H9 (cell line): ENCODE results near the gene CLEC2L. TPM values are rescaled to one million over a fixed set of nuclear protein-coding genes. Genes with fewer than 3 reads are reported as not detected.

Source experiments
- DNase-seq: peaks from one replicate; pipeline ENCODE4 v3.0.0-alpha.2; 2017
- H2AFZ ChIP-seq: one replicate; pipeline ENCODE4 v1.6.1; 2013; ENCODE audit warnings: mild to moderate bottlenecking, low read length, control low read depth, moderate library complexity
- H2AK5ac ChIP-seq: 2 replicates; pipeline ENCODE4 v1.6.1; 2013; ENCODE audit warnings: low read length, control low read depth, mixed read lengths; ENCODE audit not compliant: insufficient read length
- H2BK120ac ChIP-seq: one replicate; pipeline ENCODE4 v1.6.1; 2013; ENCODE audit warnings: low read depth, mild to moderate bottlenecking, low read length, control low read depth, inconsistent platforms; ENCODE audit not compliant: poor library complexity, severe bottlenecking
- H2BK12ac ChIP-seq: 2 replicates; pipeline ENCODE4 v1.6.1; 2013; ENCODE audit warnings: low read length, control low read depth, mixed read lengths, low read depth; ENCODE audit not compliant: insufficient read length
- H2BK15ac ChIP-seq: 2 replicates; pipeline ENCODE4 v1.6.1; 2013; ENCODE audit warnings: low read depth, low read length, control low read depth
- H2BK20ac ChIP-seq: one replicate; pipeline ENCODE4 v1.6.1; 2013; ENCODE audit warnings: low read depth, mild to moderate bottlenecking, low read length, control low read depth, inconsistent platforms; ENCODE audit not compliant: poor library complexity, severe bottlenecking
- H2BK5ac ChIP-seq: 2 replicates; pipeline ENCODE4 v1.6.1; 2013; ENCODE audit warnings: low read length, control low read depth, mixed read lengths; ENCODE audit not compliant: insufficient read length
- H3K14ac ChIP-seq: 2 replicates; pipeline ENCODE4 v1.6.1; 2013; ENCODE audit warnings: low read length, control low read depth; ENCODE audit not compliant: insufficient read depth
- H3K18ac ChIP-seq: 2 replicates; pipeline ENCODE4 v1.6.1; 2013; ENCODE audit warnings: low read depth, mild to moderate bottlenecking, mixed read lengths, low read length, control low read depth; ENCODE audit not compliant: insufficient read length
- H3K23ac ChIP-seq: 2 replicates; pipeline ENCODE4 v1.6.1; 2013; ENCODE audit warnings: low read length, control low read depth, mixed read lengths, low read depth; ENCODE audit not compliant: insufficient read length
- H3K23me2 ChIP-seq: 2 replicates; pipeline ENCODE4 v1.6.1; 2013; ENCODE audit warnings: low read depth, mild to moderate bottlenecking, mixed read lengths, low read length, control low read depth; ENCODE audit not compliant: insufficient read length, poor library complexity, severe bottlenecking
- H3K27ac ChIP-seq: 2 replicates; pipeline ENCODE4 v1.5.1; 2013; ENCODE audit warnings: low read length, control low read depth, mixed read lengths, low read depth; ENCODE audit not compliant: insufficient read length
- H3K27me3 ChIP-seq: 2 replicates; pipeline ENCODE4 v1.6.1; 2013; ENCODE audit warnings: low read length, control low read depth, inconsistent platforms; ENCODE audit not compliant: insufficient read depth
- H3K4ac ChIP-seq: 2 replicates; pipeline ENCODE4 v1.6.1; 2013; ENCODE audit warnings: low read depth, mild to moderate bottlenecking, control low read depth, inconsistent platforms, low read length, moderate library complexity
- H3K4me1 ChIP-seq: 2 replicates; pipeline ENCODE4 v1.6.1; 2013; ENCODE audit warnings: low read length, control low read depth, inconsistent platforms; ENCODE audit not compliant: insufficient read depth
- H3K4me2 ChIP-seq: 2 replicates; pipeline ENCODE4 v1.6.1; 2013; ENCODE audit warnings: low read length, control low read depth, mixed read lengths; ENCODE audit not compliant: insufficient read length, insufficient read depth
- H3K56ac ChIP-seq: 2 replicates; pipeline ENCODE4 v1.6.1; 2013; ENCODE audit warnings: low read depth, mild to moderate bottlenecking, mixed read lengths, low read length, control low read depth; ENCODE audit not compliant: insufficient read length
- H3K79me1 ChIP-seq: 2 replicates; pipeline ENCODE4 v1.6.1; 2013; ENCODE audit warnings: low read depth, mild to moderate bottlenecking, moderate library complexity, low read length, control low read depth, inconsistent platforms; ENCODE audit not compliant: insufficient read depth, poor library complexity, severe bottlenecking
- H3K79me2 ChIP-seq: 2 replicates; pipeline ENCODE4 v1.6.1; 2013; ENCODE audit warnings: low read length, control low read depth, inconsistent platforms; ENCODE audit not compliant: insufficient read depth
- H3K9ac ChIP-seq: 2 replicates; pipeline ENCODE4 v1.6.1; 2013; ENCODE audit warnings: low read length, control low read depth, mixed read lengths; ENCODE audit not compliant: insufficient read length; ENCODE audit errors: extremely low read depth
- H3K9me3 ChIP-seq: one replicate; pipeline ENCODE4 v1.6.1; 2013; ENCODE audit warnings: low read depth, low read length, inconsistent platforms; ENCODE audit not compliant: control insufficient read depth
- H3T11ph ChIP-seq: one replicate; pipeline ENCODE4 v1.6.1; 2013; ENCODE audit warnings: mild to moderate bottlenecking, low read length, control low read depth, inconsistent platforms
- H4K20me1 ChIP-seq: one replicate; pipeline ENCODE4 v1.6.1; 2013; ENCODE audit not compliant: control insufficient read depth, insufficient read length, insufficient read depth
- H4K5ac ChIP-seq: 2 replicates; pipeline ENCODE4 v1.6.1; 2013; ENCODE audit warnings: low read depth, mild to moderate bottlenecking, mixed read lengths, low read length, control low read depth; ENCODE audit not compliant: insufficient read length
- H4K8ac ChIP-seq: replicated peaks from 2 replicates; pipeline ENCODE4 v1.6.1; 2013; ENCODE audit warnings: low read length, control low read depth, mixed read lengths, low read depth; ENCODE audit not compliant: insufficient read length
- H4K91ac ChIP-seq: 2 replicates; pipeline ENCODE4 v1.6.1; 2013; ENCODE audit warnings: low read depth, mild to moderate bottlenecking, moderate library complexity, mixed read lengths, low read length, control low read depth; ENCODE audit not compliant: insufficient read length
- H3K27ac Mint-ChIP-seq, 3 experiments: 2 replicates in 2 of 3; 3 replicates in 1 of 3; pipeline ENCODE4 v1.8.0; 2020 to 2021; ENCODE audit warnings: mixed read lengths in 3 of 3, mild to moderate bottlenecking in 1 of 3, moderate library complexity in 1 of 3
- H3K27me3 Mint-ChIP-seq: 2 replicates; pipeline ENCODE4 v1.8.0; 2021; ENCODE audit warnings: low read depth, mild to moderate bottlenecking, moderate library complexity, mixed read lengths
- H3K36me3 Mint-ChIP-seq, 3 experiments: 2 replicates in 2 of 3; 3 replicates in 1 of 3; pipeline ENCODE4 v1.8.0; 2020 to 2021; ENCODE audit warnings: low read depth in 3 of 3, mixed read lengths in 3 of 3; ENCODE audit not compliant: insufficient read depth in 1 of 3
- H3K4me1 Mint-ChIP-seq, 2 experiments: 2 replicates each; pipeline ENCODE4 v1.8.0; 2020; ENCODE audit warnings: mixed read lengths in 2 of 2
- H3K4me3 Mint-ChIP-seq, 2 experiments: 2 replicates in 1 of 2; 3 replicates in 1 of 2; pipeline ENCODE4 v1.8.0; 2020 to 2021; ENCODE audit warnings: mild to moderate bottlenecking in 2 of 2, mixed read lengths in 2 of 2, moderate library complexity in 1 of 2
- H3K9me3 Mint-ChIP-seq, 2 experiments: 2 replicates in 1 of 2; 3 replicates in 1 of 2; pipeline ENCODE4 v1.8.0; 2020; ENCODE audit warnings: mild to moderate bottlenecking in 2 of 2, mixed read lengths in 2 of 2, moderate library complexity in 1 of 2
- WGBS: extraction: QIAGEN DNeasy Blood & Tissue Kit; methylation state at CpG from one replicate; pipeline ENCODE4 v1.1.7; 2013; ENCODE audit warnings: missing lambda C conversion rate, low lambda C conversion rate, mixed read lengths; ENCODE audit not compliant: insufficient read length; ENCODE audit errors: extremely low coverage; 5-methylcytosine and 5-hydroxymethylcytosine counted together
- total RNA-seq: library from RNA; stranded (reverse); gene quantifications from 2 replicates; pipeline ENCODE4 v1.2.1, GENCODE V29; 2021
- TF ChIP-seq, protein P1 (sequence below): fragments of 200-600 bp; sonication (generic); conservative IDR thresholded peaks from 3 replicates; pipeline ENCODE4 v1.8.0; 2021; ENCODE audit warnings: antibody characterized with exemption, mild to moderate bottlenecking

The CLEC2L gene
- total RNA-seq, 1 experiment from 2014 or later: 0.74 TPM

DNA sequence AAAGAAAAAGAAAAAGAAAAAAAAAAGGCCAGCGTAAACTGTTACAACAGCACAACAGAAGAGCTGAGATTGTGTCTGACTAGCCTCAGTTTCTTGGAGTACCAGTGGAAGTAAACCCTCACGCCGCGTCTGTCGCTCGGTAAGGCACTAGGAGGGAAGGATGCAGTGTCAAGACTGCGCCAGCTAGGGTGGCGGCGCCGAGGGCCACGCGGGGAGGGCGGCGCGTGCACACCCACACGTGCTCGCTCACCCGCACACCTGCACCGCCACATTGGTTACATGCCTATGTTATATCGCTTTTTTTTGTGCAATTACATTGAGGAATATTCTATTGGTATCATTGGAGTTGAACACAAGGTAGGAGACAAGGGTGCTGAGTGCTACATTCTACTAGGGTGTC lies 48.2 kb downstream of the CLEC2L start:
- Histone ChIP-seq H3T11ph (no peak overlapping the region), H3K79me2 (no peaks in the 10 kb centered on the region), H4K91ac (no peak overlapping the region), H4K8ac (no peak overlapping the region), H3K27ac (no peak overlapping the region), H4K5ac (no peak overlapping the region), H3K18ac (no peak overlapping the region), H2AK5ac (no peak overlapping the region), H2AFZ (no peak overlapping the region), H3K79me1 (no peaks in the 10 kb centered on the region), H3K56ac (no peak overlapping the region), H3K14ac (no peak overlapping the region), H3K4me2 (no peak overlapping the region), H3K4me1 (no peaks in the 10 kb centered on the region), H2BK12ac (no peak overlapping the region), H4K20me1 (no peaks in the 10 kb centered on the region), H2BK20ac (no peak overlapping the region), H2BK5ac (no peak overlapping the region), H3K23me2 (no peaks in the 10 kb centered on the region), H3K4ac (no peak overlapping the region), H3K9me3 (no peaks in the 10 kb centered on the region), H2BK120ac (no peak overlapping the region), H3K9ac (no peak overlapping the region), H2BK15ac (no peak overlapping the region), H3K27me3 (no peaks in the 10 kb centered on the region), H3K23ac (no peak overlapping the region)
- H3K9me3 Mint-ChIP-seq: no peaks in the 10 kb centered on the region
- no peak overlapping the region; a peak in 1 of 7 replicates for H3K27ac Mint-ChIP-seq
- H3K4me1 Mint-ChIP-seq: peaks cover 16 to 22% of the 10 kb centered on the region in 2 experiments
- H3K36me3 Mint-ChIP-seq: peaks cover 0 to 5% (median 4%) of the 10 kb centered on the region in 3 experiments; a peak in 2 of 7 replicates
- WGBS: no CpG with 5 or more reads among the region's 20 CpGs
- TF ChIP-seq, protein P1, sequence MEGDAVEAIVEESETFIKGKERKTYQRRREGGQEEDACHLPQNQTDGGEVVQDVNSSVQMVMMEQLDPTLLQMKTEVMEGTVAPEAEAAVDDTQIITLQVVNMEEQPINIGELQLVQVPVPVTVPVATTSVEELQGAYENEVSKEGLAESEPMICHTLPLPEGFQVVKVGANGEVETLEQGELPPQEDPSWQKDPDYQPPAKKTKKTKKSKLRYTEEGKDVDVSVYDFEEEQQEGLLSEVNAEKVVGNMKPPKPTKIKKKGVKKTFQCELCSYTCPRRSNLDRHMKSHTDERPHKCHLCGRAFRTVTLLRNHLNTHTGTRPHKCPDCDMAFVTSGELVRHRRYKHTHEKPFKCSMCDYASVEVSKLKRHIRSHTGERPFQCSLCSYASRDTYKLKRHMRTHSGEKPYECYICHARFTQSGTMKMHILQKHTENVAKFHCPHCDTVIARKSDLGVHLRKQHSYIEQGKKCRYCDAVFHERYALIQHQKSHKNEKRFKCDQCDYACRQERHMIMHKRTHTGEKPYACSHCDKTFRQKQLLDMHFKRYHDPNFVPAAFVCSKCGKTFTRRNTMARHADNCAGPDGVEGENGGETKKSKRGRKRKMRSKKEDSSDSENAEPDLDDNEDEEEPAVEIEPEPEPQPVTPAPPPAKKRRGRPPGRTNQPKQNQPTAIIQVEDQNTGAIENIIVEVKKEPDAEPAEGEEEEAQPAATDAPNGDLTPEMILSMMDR: no peak
- DNase-seq: no peak
- H3K27me3 Mint-ChIP-seq: no peaks in the 10 kb centered on the region; the same call in 1 of the 2 replicates
- no peak overlapping the region for H3K4me3 Mint-ChIP-seq
